H9 (cell line): ENCODE data around the gene ZCCHC13. TPM values are rescaled to one million over a fixed set of nuclear protein-coding genes. Genes with fewer than 3 reads are reported as not detected.

Experiments used
- DNase-seq: peaks from one replicate; pipeline ENCODE4 v3.0.0-alpha.2; 2017
- H2AFZ ChIP-seq: one replicate; pipeline ENCODE4 v1.6.1; 2013; ENCODE audit warnings: mild to moderate bottlenecking, low read length, control low read depth, moderate library complexity
- H2AK5ac ChIP-seq: 2 replicates; pipeline ENCODE4 v1.6.1; 2013; ENCODE audit warnings: low read length, control low read depth, mixed read lengths; ENCODE audit not compliant: insufficient read length
- H2BK120ac ChIP-seq: one replicate; pipeline ENCODE4 v1.6.1; 2013; ENCODE audit warnings: low read depth, mild to moderate bottlenecking, low read length, control low read depth, inconsistent platforms; ENCODE audit not compliant: poor library complexity, severe bottlenecking
- H2BK12ac ChIP-seq: 2 replicates; pipeline ENCODE4 v1.6.1; 2013; ENCODE audit warnings: low read length, control low read depth, mixed read lengths, low read depth; ENCODE audit not compliant: insufficient read length
- H2BK15ac ChIP-seq: 2 replicates; pipeline ENCODE4 v1.6.1; 2013; ENCODE audit warnings: low read depth, low read length, control low read depth
- H2BK20ac ChIP-seq: one replicate; pipeline ENCODE4 v1.6.1; 2013; ENCODE audit warnings: low read depth, mild to moderate bottlenecking, low read length, control low read depth, inconsistent platforms; ENCODE audit not compliant: poor library complexity, severe bottlenecking
- H2BK5ac ChIP-seq: 2 replicates; pipeline ENCODE4 v1.6.1; 2013; ENCODE audit warnings: low read length, control low read depth, mixed read lengths; ENCODE audit not compliant: insufficient read length
- H3K14ac ChIP-seq: 2 replicates; pipeline ENCODE4 v1.6.1; 2013; ENCODE audit warnings: low read length, control low read depth; ENCODE audit not compliant: insufficient read depth
- H3K18ac ChIP-seq: 2 replicates; pipeline ENCODE4 v1.6.1; 2013; ENCODE audit warnings: low read depth, mild to moderate bottlenecking, mixed read lengths, low read length, control low read depth; ENCODE audit not compliant: insufficient read length
- H3K23ac ChIP-seq: 2 replicates; pipeline ENCODE4 v1.6.1; 2013; ENCODE audit warnings: low read length, control low read depth, mixed read lengths, low read depth; ENCODE audit not compliant: insufficient read length
- H3K23me2 ChIP-seq: 2 replicates; pipeline ENCODE4 v1.6.1; 2013; ENCODE audit warnings: low read depth, mild to moderate bottlenecking, mixed read lengths, low read length, control low read depth; ENCODE audit not compliant: insufficient read length, poor library complexity, severe bottlenecking
- H3K27ac ChIP-seq: 2 replicates; pipeline ENCODE4 v1.5.1; 2013; ENCODE audit warnings: low read length, control low read depth, mixed read lengths, low read depth; ENCODE audit not compliant: insufficient read length
- H3K27me3 ChIP-seq: 2 replicates; pipeline ENCODE4 v1.6.1; 2013; ENCODE audit warnings: low read length, control low read depth, inconsistent platforms; ENCODE audit not compliant: insufficient read depth
- H3K4ac ChIP-seq: 2 replicates; pipeline ENCODE4 v1.6.1; 2013; ENCODE audit warnings: low read depth, mild to moderate bottlenecking, control low read depth, inconsistent platforms, low read length, moderate library complexity
- H3K4me1 ChIP-seq: 2 replicates; pipeline ENCODE4 v1.6.1; 2013; ENCODE audit warnings: low read length, control low read depth, inconsistent platforms; ENCODE audit not compliant: insufficient read depth
- H3K4me2 ChIP-seq: 2 replicates; pipeline ENCODE4 v1.6.1; 2013; ENCODE audit warnings: low read length, control low read depth, mixed read lengths; ENCODE audit not compliant: insufficient read length, insufficient read depth
- H3K56ac ChIP-seq: 2 replicates; pipeline ENCODE4 v1.6.1; 2013; ENCODE audit warnings: low read depth, mild to moderate bottlenecking, mixed read lengths, low read length, control low read depth; ENCODE audit not compliant: insufficient read length
- H3K79me1 ChIP-seq: 2 replicates; pipeline ENCODE4 v1.6.1; 2013; ENCODE audit warnings: low read depth, mild to moderate bottlenecking, moderate library complexity, low read length, control low read depth, inconsistent platforms; ENCODE audit not compliant: insufficient read depth, poor library complexity, severe bottlenecking
- H3K79me2 ChIP-seq: 2 replicates; pipeline ENCODE4 v1.6.1; 2013; ENCODE audit warnings: low read length, control low read depth, inconsistent platforms; ENCODE audit not compliant: insufficient read depth
- H3K9ac ChIP-seq: 2 replicates; pipeline ENCODE4 v1.6.1; 2013; ENCODE audit warnings: low read length, control low read depth, mixed read lengths; ENCODE audit not compliant: insufficient read length; ENCODE audit errors: extremely low read depth
- H3K9me3 ChIP-seq: one replicate; pipeline ENCODE4 v1.6.1; 2013; ENCODE audit warnings: low read depth, low read length, inconsistent platforms; ENCODE audit not compliant: control insufficient read depth
- H3T11ph ChIP-seq: one replicate; pipeline ENCODE4 v1.6.1; 2013; ENCODE audit warnings: mild to moderate bottlenecking, low read length, control low read depth, inconsistent platforms
- H4K20me1 ChIP-seq: one replicate; pipeline ENCODE4 v1.6.1; 2013; ENCODE audit not compliant: control insufficient read depth, insufficient read length, insufficient read depth
- H4K5ac ChIP-seq: 2 replicates; pipeline ENCODE4 v1.6.1; 2013; ENCODE audit warnings: low read depth, mild to moderate bottlenecking, mixed read lengths, low read length, control low read depth; ENCODE audit not compliant: insufficient read length
- H4K8ac ChIP-seq: replicated peaks from 2 replicates; pipeline ENCODE4 v1.6.1; 2013; ENCODE audit warnings: low read length, control low read depth, mixed read lengths, low read depth; ENCODE audit not compliant: insufficient read length
- H4K91ac ChIP-seq: 2 replicates; pipeline ENCODE4 v1.6.1; 2013; ENCODE audit warnings: low read depth, mild to moderate bottlenecking, moderate library complexity, mixed read lengths, low read length, control low read depth; ENCODE audit not compliant: insufficient read length
- H3K27ac Mint-ChIP-seq, 3 experiments: 2 replicates in 2 of 3; 3 replicates in 1 of 3; pipeline ENCODE4 v1.8.0; 2020 to 2021; ENCODE audit warnings: mixed read lengths in 3 of 3, mild to moderate bottlenecking in 1 of 3, moderate library complexity in 1 of 3
- H3K27me3 Mint-ChIP-seq: 2 replicates; pipeline ENCODE4 v1.8.0; 2021; ENCODE audit warnings: low read depth, mild to moderate bottlenecking, moderate library complexity, mixed read lengths
- H3K36me3 Mint-ChIP-seq, 3 experiments: 2 replicates in 2 of 3; 3 replicates in 1 of 3; pipeline ENCODE4 v1.8.0; 2020 to 2021; ENCODE audit warnings: low read depth in 3 of 3, mixed read lengths in 3 of 3; ENCODE audit not compliant: insufficient read depth in 1 of 3
- H3K4me1 Mint-ChIP-seq, 2 experiments: 2 replicates each; pipeline ENCODE4 v1.8.0; 2020; ENCODE audit warnings: mixed read lengths in 2 of 2
- H3K4me3 Mint-ChIP-seq, 2 experiments: 2 replicates in 1 of 2; 3 replicates in 1 of 2; pipeline ENCODE4 v1.8.0; 2020 to 2021; ENCODE audit warnings: mild to moderate bottlenecking in 2 of 2, mixed read lengths in 2 of 2, moderate library complexity in 1 of 2
- H3K9me3 Mint-ChIP-seq, 2 experiments: 2 replicates in 1 of 2; 3 replicates in 1 of 2; pipeline ENCODE4 v1.8.0; 2020; ENCODE audit warnings: mild to moderate bottlenecking in 2 of 2, mixed read lengths in 2 of 2, moderate library complexity in 1 of 2
- CTCF ChIP-seq: fragments of 200-600 bp; sonication (generic); conservative IDR thresholded peaks from 3 replicates; pipeline ENCODE4 v1.8.0; 2021; ENCODE audit warnings: antibody characterized with exemption, mild to moderate bottlenecking
- WGBS: extraction: QIAGEN DNeasy Blood & Tissue Kit; methylation state at CpG from one replicate; pipeline ENCODE4 v1.1.7; 2013; ENCODE audit warnings: missing lambda C conversion rate, low lambda C conversion rate, mixed read lengths; ENCODE audit not compliant: insufficient read length; ENCODE audit errors: extremely low coverage; 5-methylcytosine and 5-hydroxymethylcytosine counted together
- total RNA-seq: library from RNA; stranded (reverse); gene quantifications from 2 replicates; pipeline ENCODE4 v1.2.1, GENCODE V29; 2021

ZCCHC13 gene
- total RNA-seq, 1 experiment from 2014 or later, result not detected

GRCh38 chrX:74349387-74349786 is 45.4 kb downstream of the ZCCHC13 start:
- Histone ChIP-seq H2AFZ (no peak overlapping the region), H3K27ac (no peak overlapping the region), H4K5ac (no peak overlapping the region), H2BK15ac (no peak overlapping the region), H3K23ac (no peak overlapping the region), H4K91ac (no peak overlapping the region), H2BK120ac (no peak overlapping the region), H2AK5ac (no peak overlapping the region), H4K20me1 (no peaks in the 10 kb centered on the region), H3K9ac (no peak overlapping the region), H3K27me3 (no peaks in the 10 kb centered on the region), H3K18ac (no peak overlapping the region), H2BK5ac (no peak overlapping the region), H3K4me1 (no peaks in the 10 kb centered on the region; the same call in 1 of the 2 replicates), H3K23me2 (no peaks in the 10 kb centered on the region), H3K56ac (no peak overlapping the region), H3K4me2 (no peak overlapping the region), H3K14ac (no peak overlapping the region), H3K79me2 (no peaks in the 10 kb centered on the region), H2BK20ac (no peak overlapping the region), H3K9me3 (no peaks in the 10 kb centered on the region), H2BK12ac (no peak overlapping the region), H3T11ph (no peak overlapping the region), H3K4ac (no peak overlapping the region), H4K8ac (no peak overlapping the region), H3K79me1 (no peaks in the 10 kb centered on the region)
- Mint-ChIP-seq H3K27me3 (no peaks in the 10 kb centered on the region), H3K9me3 (no peaks in the 10 kb centered on the region; a peak in 2 of 5 replicates), H3K27ac (no peak overlapping the region), H3K4me3 (no peak overlapping the region), H3K4me1 (peaks cover 2 to 13% of the 10 kb centered on the region in 2 experiments; a peak in 3 of 4 replicates), H3K36me3 (no peaks in the 10 kb centered on the region)
- TF ChIP-seq CTCF, result no peak
- no CpG with 5 or more reads among the region's 3 CpGs for WGBS
- DNase-seq, result no peak
